Naive thymus-derived CD8-positive, alpha-beta T cell (primary cell): Measurements from ENCODE around the gene PLEKHG5. TPM values are rescaled to one million over a fixed set of nuclear protein-coding genes. Genes with fewer than 3 reads are reported as not detected.
"Not testable (repeated sequence)": the region's sequence is repeated elsewhere in the genome, so short reads cannot be mapped to it uniquely, and the experiment has no call there.

Source experiments
- ATAC-seq, 2 donors: fragments of 150-1000 bp; cut with Tn5 transposase in 1 of 2; sonication (Bioruptor Pico), chemical (Tn5 transposase) in 1 of 2; 1 replicate in 1 of 2; 2 replicates in 1 of 2; pipeline ENCODE4 v1.10.0; 2021; ENCODE audit warnings: mild to moderate bottlenecking in 2 of 2, moderate library complexity in 2 of 2
- POLR2A ChIA-PET: fragments of 350-600 bp; sonication (Branson Sonifier 250); formaldehyde crosslinking; loops from one replicate; lab custom pipeline; 2021; ENCODE audit warnings: antibody characterized with exemption; lab: Charles Lee
- DNase-seq, 10 donors: peaks; one replicate each; pipeline versions ENCODE4 v3.0.0 to v3.0.0-alpha.2; 2020 to 2022
- H3K27ac Mint-ChIP-seq, 10 donors: one replicate each; pipeline ENCODE4 v1.8.0; 2020 to 2022; ENCODE audit warnings: mild to moderate bottlenecking in 10 of 10, mixed read lengths in 10 of 10, moderate library complexity in 4 of 10, inconsistent platforms in 1 of 10
- H3K27me3 Mint-ChIP-seq, 5 donors: one replicate each; pipeline ENCODE4 v1.8.0; 2021 to 2022; ENCODE audit warnings: mixed read lengths in 5 of 5
- H3K36me3 Mint-ChIP-seq, 3 donors: one replicate each; pipeline ENCODE4 v1.8.0; 2020 to 2022; ENCODE audit warnings: mixed read lengths in 3 of 3, mild to moderate bottlenecking in 2 of 3, inconsistent platforms in 1 of 3
- H3K4me1 Mint-ChIP-seq, 4 donors: one replicate each; pipeline ENCODE4 v1.8.0; 2021 to 2022; ENCODE audit warnings: mixed read lengths in 4 of 4
- H3K4me3 Mint-ChIP-seq, 10 donors: one replicate each; pipeline ENCODE4 v1.8.0; 2020 to 2022; ENCODE audit warnings: mild to moderate bottlenecking in 10 of 10, mixed read lengths in 10 of 10, moderate library complexity in 6 of 10, inconsistent platforms in 1 of 10
- H3K9me3 Mint-ChIP-seq, 9 donors: one replicate each; pipeline ENCODE4 v1.8.0; 2020 to 2022; ENCODE audit warnings: mixed read lengths in 9 of 9, mild to moderate bottlenecking in 3 of 9, inconsistent platforms in 1 of 9, moderate library complexity in 1 of 9
- polyA plus RNA-seq, 3 donors: library from polyadenylated mRNA; unstranded; fragments of 300-500 nt; fragmentation: Illumina TruSeq; gene quantifications; one replicate each; pipeline ENCODE4 v1.2.3, GENCODE V29; 2021
- total RNA-seq, 8 experiments: library from RNA in 2 of 8; stranded (reverse) in 2 of 8; gene quantifications; one replicate each; pipeline ENCODE4 v1.2.3 and lab custom pipeline; 2021 to 2026

PLEKHG5 gene
- total and polyA plus RNA-seq, 5 experiments from 2014 or later: 0.57 to 7.0 (median 1.4) TPM

GRCh38 chr1:6447016-6447817, 44.2 kb downstream of the PLEKHG5 start:
- Mint-ChIP-seq H3K27ac (no peak overlapping the region), H3K9me3 (no peaks in the 10 kb centered on the region), H3K36me3 (no peaks in the 10 kb centered on the region), H3K4me3 (peak overlapping the region; percentile 36 to 77 (median 66)), H3K27me3 (peaks cover 18 to 67% (median 27%) of the 10 kb centered on the region in 5 donors), H3K4me1 (peaks cover 13 to 26% (median 17%) of the 10 kb centered on the region in 4 donors)
- ATAC-seq (peak in 1 of 2 donors; percentile 14), DNase-seq (peak in 1 of 10 donors; percentile 20)
- POLR2A ChIA-PET: interaction anchor here (1.3 to 6.9 kb wide), 2 partner anchors 12 to 19 kb away, joined by 6 to 58 read pairs; no protein-coding TSS in a partner anchor

DNA sequence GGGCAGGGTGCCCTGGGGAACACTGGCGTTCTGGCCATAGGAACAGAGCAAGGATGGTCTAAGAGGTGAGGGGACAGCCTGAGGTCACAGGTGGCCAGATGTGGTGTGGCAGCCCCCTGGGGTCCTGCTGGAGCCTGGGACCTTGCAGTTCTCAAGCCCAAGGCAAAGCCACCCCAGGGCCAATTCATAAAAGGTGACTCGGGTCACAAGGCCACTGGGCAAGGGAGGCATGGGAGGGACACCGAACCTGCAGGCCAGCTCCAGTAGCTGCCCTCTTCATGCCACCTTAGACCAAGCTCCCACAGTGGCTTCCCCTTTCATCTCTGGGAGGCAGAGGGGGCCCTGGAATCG, 44.8 kb downstream of the PLEKHG5 start:
- Mint-ChIP-seq H3K36me3 (no peaks in the 10 kb centered on the region), H3K4me1 (peaks cover 13 to 26% (median 17%) of the 10 kb centered on the region in 4 donors), H3K4me3 (peak overlapping the region in 7 of 10 donors; percentile 22 to 75 (median 42)), H3K27ac (peak overlapping the region in 1 of 10 donors; percentile 83), H3K9me3 (no peaks in the 10 kb centered on the region), H3K27me3 (peaks cover 18 to 69% (median 27%) of the 10 kb centered on the region in 5 donors)
- POLR2A ChIA-PET: interaction anchor here (0.9 to 6.9 kb wide), 3 partner anchors 13 to 20 kb away, joined by 3 to 58 read pairs (median 6); no protein-coding TSS in a partner anchor
- DNase-seq: no peak
- ATAC-seq: no peak

- DNase-seq, H3K9me3 Mint-ChIP-seq, H3K36me3 Mint-ChIP-seq, ATAC-seq, H3K27ac Mint-ChIP-seq: not testable (repeated sequence)
- peaks cover 15 to 28% (median 19%) of the 10 kb centered on the region in 4 donors for H3K4me1 Mint-ChIP-seq
- POLR2A ChIA-PET: interaction anchor here (0.9 to 6.9 kb wide), 2 partner anchors 13 to 18 kb away, joined by 3 to 58 read pairs; no protein-coding TSS in a partner anchor
- H3K27me3 Mint-ChIP-seq: peaks cover 18 to 71% (median 27%) of the 10 kb centered on the region in 5 donors
- H3K4me3 Mint-ChIP-seq: peak overlapping the region in 3 of 10 donors; percentile 59 to 74 (median 70)
These were observed 45.5 kb downstream of the PLEKHG5 start for GRCh38 chr1:6445929-6446328.

DNA sequence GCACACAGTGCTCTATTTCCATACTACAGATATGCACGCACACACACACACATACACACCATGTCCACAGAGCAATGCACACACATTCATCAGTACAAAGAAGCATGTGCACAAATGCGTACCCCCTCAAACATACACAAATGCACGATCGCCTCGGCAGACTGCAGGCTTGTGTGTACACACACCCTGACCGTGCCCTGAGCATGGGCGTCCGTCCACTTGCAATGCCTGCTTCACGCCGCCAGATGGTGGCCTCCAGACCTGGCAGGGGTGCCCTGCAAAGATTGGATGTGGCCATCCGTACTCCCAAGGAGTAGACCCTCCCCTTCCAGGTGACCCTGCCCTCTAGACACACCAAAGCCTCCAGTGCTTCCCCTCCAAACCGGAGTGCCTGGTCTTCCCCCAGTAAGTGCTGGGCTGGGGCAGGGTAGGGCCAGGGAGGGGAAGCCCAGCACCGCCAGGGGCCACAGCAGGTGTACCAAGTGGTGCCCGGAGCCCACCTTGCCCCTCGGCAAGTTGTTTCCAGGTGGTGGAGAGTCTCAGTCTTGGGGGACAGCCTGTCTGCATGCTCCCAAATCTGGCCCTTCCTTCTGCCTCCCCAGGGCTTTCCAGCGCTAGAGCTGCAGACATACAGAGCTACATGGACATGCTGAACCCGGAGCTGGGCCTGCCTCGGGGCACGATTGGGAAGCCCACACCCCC, 46.3 kb downstream of the PLEKHG5 start:
- POLR2A ChIA-PET: interaction anchor here (6.9 kb wide), 1 partner anchor 14 kb away, joined by 58 read pairs; no protein-coding TSS in a partner anchor
- Mint-ChIP-seq H3K9me3 (no peaks in the 10 kb centered on the region), H3K4me3 (peak overlapping the region in 3 of 10 donors; percentile 14 to 56 (median 48)), H3K36me3 (no peaks in the 10 kb centered on the region), H3K27me3 (peaks cover 15 to 65% (median 24%) of the 10 kb centered on the region in 5 donors), H3K4me1 (peaks cover 12 to 29% (median 19%) of the 10 kb centered on the region in 4 donors), H3K27ac (peak overlapping the region in 1 of 10 donors; percentile 70)
- DNase-seq (peak in 1 of 10 donors; percentile 46), ATAC-seq (no peak)

- POLR2A ChIA-PET: no interaction called here
- peaks cover 12 to 63% (median 20%) of the 10 kb centered on the region in 5 donors for H3K27me3 Mint-ChIP-seq
- no peak overlapping the region for H3K27ac Mint-ChIP-seq
- peaks cover 9 to 28% (median 17%) of the 10 kb centered on the region in 4 donors for H3K4me1 Mint-ChIP-seq
- H3K4me3 Mint-ChIP-seq: no peak overlapping the region
- no peak for ATAC-seq
- H3K9me3 Mint-ChIP-seq: no peaks in the 10 kb centered on the region
- H3K36me3 Mint-ChIP-seq: no peaks in the 10 kb centered on the region
- no peak for DNase-seq
These were observed 47.1 kb downstream of the PLEKHG5 start for GRCh38 chr1:6444377-6444776.

DNA sequence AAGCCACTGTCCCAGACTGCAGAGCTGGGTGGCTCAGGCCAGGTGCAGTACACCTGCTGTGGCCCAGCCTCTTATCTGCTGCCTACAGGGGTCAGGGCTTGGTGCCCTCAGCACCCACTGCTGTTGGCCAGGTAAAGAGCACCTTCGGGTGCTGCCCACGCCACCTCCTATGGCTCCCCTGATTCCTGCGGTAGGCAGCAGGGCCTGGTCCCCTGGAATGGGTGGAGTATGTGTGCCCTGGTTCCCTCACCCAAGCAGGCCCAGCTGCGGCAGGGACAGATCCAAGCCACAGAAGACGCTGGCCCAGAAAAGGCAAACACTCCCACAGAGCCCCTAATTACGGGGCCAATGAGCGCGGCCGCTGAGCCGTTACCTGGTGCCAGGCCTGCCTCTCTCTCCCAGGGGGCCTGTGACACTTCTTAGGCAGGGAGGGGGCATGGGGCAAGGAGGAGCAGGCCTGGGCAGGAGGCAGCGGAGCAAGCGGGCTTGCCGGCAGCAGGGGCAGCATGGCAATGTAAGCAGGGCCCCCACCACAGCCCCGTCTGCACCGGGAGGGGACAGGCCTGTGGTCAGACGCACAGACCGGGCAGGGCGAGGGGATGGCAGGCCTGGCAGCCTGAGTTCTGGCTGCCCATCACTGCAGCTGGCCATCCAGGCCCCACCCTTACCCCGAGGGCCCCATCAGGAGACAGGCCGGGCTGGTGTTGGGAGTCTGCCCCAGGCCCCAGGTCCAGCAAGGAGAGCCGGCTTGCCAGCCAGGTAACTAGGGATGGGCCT, 47.9 kb downstream of the PLEKHG5 start:
- no peaks in the 10 kb centered on the region for H3K9me3 Mint-ChIP-seq
- ATAC-seq: no peak
- POLR2A ChIA-PET: interaction anchor here (0.7 to 1.0 kb wide), 3 partner anchors 8 to 35 kb away, joined by 4 to 5 read pairs (median 5); no protein-coding TSS in a partner anchor
- peaks cover 9 to 26% (median 15%) of the 10 kb centered on the region in 4 donors for H3K4me1 Mint-ChIP-seq
- no peaks in the 10 kb centered on the region for H3K36me3 Mint-ChIP-seq
- peaks cover 12 to 63% (median 20%) of the 10 kb centered on the region in 5 donors for H3K27me3 Mint-ChIP-seq
- H3K4me3 Mint-ChIP-seq: no peak overlapping the region
- DNase-seq: no peak
- H3K27ac Mint-ChIP-seq: no peak overlapping the region

DNA sequence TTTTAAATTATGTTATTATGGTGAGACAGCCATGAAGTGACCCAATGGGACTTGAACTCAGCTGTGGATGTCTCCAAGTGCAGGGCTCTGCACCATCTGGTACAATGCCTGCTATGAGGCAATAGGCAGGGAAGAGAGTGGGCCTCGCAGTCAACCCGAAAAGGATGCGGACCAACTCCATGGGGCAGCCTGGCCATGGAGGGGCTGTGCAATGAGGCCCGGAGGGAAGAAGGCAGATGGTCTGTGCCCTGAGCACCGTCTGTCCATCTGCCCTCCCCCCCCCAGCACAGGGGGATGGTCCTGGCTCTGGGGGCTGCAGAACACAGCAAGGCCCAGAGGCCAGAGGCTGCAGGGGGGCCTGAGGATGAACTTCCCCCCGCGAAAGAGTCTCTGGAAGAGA, 49.9 kb downstream of the PLEKHG5 start:
- no peaks in the 10 kb centered on the region for H3K36me3 Mint-ChIP-seq
- POLR2A ChIA-PET: interaction anchor here (0.7 to 0.8 kb wide), 2 partner anchors 10 to 18 kb away, joined by 3 to 5 read pairs; no protein-coding TSS in a partner anchor
- ATAC-seq: no peak
- H3K27me3 Mint-ChIP-seq: peaks cover 17 to 70% (median 26%) of the 10 kb centered on the region in 5 donors
- peaks cover 14 to 26% (median 22%) of the 10 kb centered on the region in 4 donors for H3K4me1 Mint-ChIP-seq
- peak overlapping the region in 1 of 10 donors; percentile 29 for H3K4me3 Mint-ChIP-seq
- H3K9me3 Mint-ChIP-seq: no peaks in the 10 kb centered on the region
- no peak overlapping the region for H3K27ac Mint-ChIP-seq
- DNase-seq: no peak

GRCh38 chr1:6440198-6441126, 51.0 kb downstream of the PLEKHG5 start:
- peak in 9 of 10 donors; percentile 48 to 81 (median 60) for DNase-seq
- no peaks in the 10 kb centered on the region for H3K36me3 Mint-ChIP-seq
- POLR2A ChIA-PET: interaction anchor here (0.8 to 1.2 kb wide), 5 partner anchors 9 to 38 kb away, joined by 3 to 9 read pairs (median 5); partner anchors contain the start of gene TNFRSF25
- H3K4me3 Mint-ChIP-seq: peak overlapping the region in 9 of 10 donors; percentile 22 to 79 (median 57)
- H3K27me3 Mint-ChIP-seq: peaks cover 14 to 68% (median 23%) of the 10 kb centered on the region in 5 donors
- H3K27ac Mint-ChIP-seq: no peak overlapping the region
- H3K9me3 Mint-ChIP-seq: no peaks in the 10 kb centered on the region
- ATAC-seq: peak; percentile 78 to 79
- peaks cover 14 to 26% (median 20%) of the 10 kb centered on the region in 4 donors for H3K4me1 Mint-ChIP-seq

DNA sequence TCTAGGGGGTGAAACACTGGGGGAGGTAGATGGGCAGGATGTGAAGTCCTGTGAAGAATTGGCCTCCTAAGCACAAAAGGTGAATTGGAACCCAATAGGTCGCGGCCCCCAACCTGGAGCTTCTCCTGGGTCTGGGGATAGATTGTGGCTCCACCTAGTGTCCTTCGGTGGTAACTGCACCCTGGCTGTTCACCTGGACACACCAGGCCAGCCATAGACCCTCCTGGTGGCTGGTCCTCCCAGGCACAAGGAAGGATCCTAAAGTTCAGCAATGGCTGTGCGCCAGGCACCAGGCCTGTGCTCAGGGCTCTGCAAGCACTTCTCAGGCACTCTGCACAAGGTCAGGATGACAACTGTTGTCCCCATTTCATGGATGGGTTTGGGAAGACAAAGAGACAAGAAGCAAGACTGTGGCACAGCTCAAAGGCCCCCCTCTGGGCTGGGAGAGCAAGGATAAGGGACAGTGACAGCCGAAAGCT, 53.4 kb downstream of the PLEKHG5 start:
- peaks cover 11 to 54% (median 16%) of the 10 kb centered on the region in 5 donors for H3K27me3 Mint-ChIP-seq
- peaks cover 8 to 17% (median 15%) of the 10 kb centered on the region in 4 donors for H3K4me1 Mint-ChIP-seq
- H3K36me3 Mint-ChIP-seq: no peaks in the 10 kb centered on the region
- peak; percentile 54 to 84 (median 73) for DNase-seq
- POLR2A ChIA-PET: interaction anchor here (0.6 to 1.7 kb wide), 2 partner anchors 13 to 769 kb away, joined by 3 to 5 read pairs; no protein-coding TSS in a partner anchor
- H3K9me3 Mint-ChIP-seq: no peaks in the 10 kb centered on the region
- H3K27ac Mint-ChIP-seq: peak overlapping the region in 4 of 10 donors; percentile 5 to 83 (median 38)
- peak overlapping the region in 8 of 10 donors; percentile 3 to 50 (median 41) for H3K4me3 Mint-ChIP-seq
- ATAC-seq: peak; percentile 64 to 71

DNA sequence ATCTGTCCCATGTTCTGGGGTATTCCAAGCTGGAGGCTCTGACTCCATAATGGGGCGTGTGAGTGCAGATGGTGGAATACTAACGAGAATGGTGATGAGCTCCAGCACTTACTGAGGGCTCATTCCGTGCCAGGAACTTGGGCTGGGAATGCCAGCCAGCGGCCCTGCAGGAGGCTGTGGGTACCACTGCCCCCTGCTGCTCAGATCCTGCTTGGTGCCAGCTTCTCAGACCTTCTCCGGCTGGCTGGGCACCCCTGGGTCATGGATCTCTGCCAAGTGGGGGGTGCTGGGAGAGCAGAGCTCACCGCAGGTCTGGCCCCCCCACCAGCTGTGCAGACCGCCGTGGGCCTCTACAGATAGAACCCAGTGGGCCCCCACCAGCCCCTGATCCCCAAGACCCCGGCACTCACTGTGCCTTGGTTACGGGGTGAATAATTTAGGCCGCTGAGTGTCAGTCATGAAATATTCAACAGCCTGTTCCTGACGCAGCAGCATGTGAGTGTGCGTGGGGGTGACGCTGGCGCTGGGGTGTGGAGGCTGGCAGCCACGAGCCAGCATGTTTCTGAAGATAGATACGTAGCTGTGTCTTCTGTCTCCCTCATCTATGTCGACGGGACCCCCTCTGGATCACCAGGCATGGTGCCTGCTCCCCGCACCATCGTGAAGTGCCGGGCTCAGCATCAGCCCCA, 54.3 kb downstream of the PLEKHG5 start:
- not testable (repeated sequence) for DNase-seq, H3K27ac Mint-ChIP-seq, H3K4me3 Mint-ChIP-seq, ATAC-seq, H3K9me3 Mint-ChIP-seq, H3K36me3 Mint-ChIP-seq
- POLR2A ChIA-PET: interaction anchor here (0.6 to 1.7 kb wide), 2 partner anchors 14 to 18 kb away, joined by 3 to 5 read pairs; no protein-coding TSS in a partner anchor
- H3K27me3 Mint-ChIP-seq: peaks cover 11 to 54% (median 16%) of the 10 kb centered on the region in 5 donors
- peaks cover 8 to 17% (median 15%) of the 10 kb centered on the region in 4 donors for H3K4me1 Mint-ChIP-seq
